SK-N-SH (cell line): Measurements from ENCODE around the gene IFT122.

Experiments
- CHD2 ChIP-seq: fragments of 150-350 bp; IDR thresholded peaks from 2 replicates; pipeline ENCODE4 v1.6.1; 2018; ENCODE audit warnings: low read length; ENCODE audit not compliant: partially characterized antibody
- EP300 ChIP-seq, 2 experiments: IDR thresholded peaks; 2 replicates each; pipeline versions ENCODE4 v1.4.0 to v1.6.1; 2012; ENCODE audit warnings: borderline replicate concordance in 1 of 2, low read depth in 1 of 2, low read length in 1 of 2
- GABPA ChIP-seq: IDR thresholded peaks from 2 replicates; pipeline ENCODE4 v1.4.0; 2012; ENCODE audit warnings: low read depth, mild to moderate bottlenecking
- JUND ChIP-seq: IDR thresholded peaks from 2 replicates; pipeline ENCODE4 v1.4.0; 2012
- MXI1 ChIP-seq: IDR thresholded peaks from 2 replicates; pipeline ENCODE4 v1.6.1; 2012; ENCODE audit warnings: mild to moderate bottlenecking, low read depth, low read length, improper control_type of control experiment
- RAD21 ChIP-seq: IDR thresholded peaks from 2 replicates; pipeline ENCODE4 v1.6.1; 2012; ENCODE audit warnings: mild to moderate bottlenecking, low read length
- YY1 ChIP-seq: IDR thresholded peaks from 2 replicates; pipeline ENCODE4 v1.4.0; 2012; ENCODE audit warnings: low read depth, mild to moderate bottlenecking
- TF ChIP-seq, protein P1 (sequence below): fragments of 200-600 bp; sonication (generic); IDR thresholded peaks from 2 replicates; pipeline ENCODE4 v1.6.1; 2017; ENCODE audit warnings: antibody characterized with exemption, mild to moderate bottlenecking, moderate library complexity
- TF ChIP-seq, protein P2 (sequence below): IDR thresholded peaks from 2 replicates; pipeline ENCODE4 v1.4.0; 2012; ENCODE audit warnings: low read depth

DNA sequence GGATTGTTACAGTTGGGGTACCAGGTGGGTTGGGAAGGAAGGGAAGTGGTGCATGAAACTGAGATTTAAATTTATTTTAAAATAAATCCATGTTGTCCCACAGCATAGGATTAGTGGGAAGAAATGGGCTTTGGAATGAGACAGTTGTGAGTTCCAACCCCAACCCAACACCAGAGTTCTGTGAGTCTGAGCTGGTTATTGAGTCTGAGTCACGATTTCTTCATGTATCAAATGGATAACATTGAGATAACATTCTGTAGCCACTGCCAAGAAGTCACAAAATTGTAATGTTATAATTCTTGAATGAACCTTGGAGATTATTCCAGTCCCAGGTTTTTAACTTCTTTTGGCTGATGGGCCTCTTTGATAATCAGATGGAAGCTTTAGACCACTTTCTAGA is 13.7 kb downstream of the IFT122 start:
- TF ChIP-seq YY1 = no peak
- TF ChIP-seq, protein P1, sequence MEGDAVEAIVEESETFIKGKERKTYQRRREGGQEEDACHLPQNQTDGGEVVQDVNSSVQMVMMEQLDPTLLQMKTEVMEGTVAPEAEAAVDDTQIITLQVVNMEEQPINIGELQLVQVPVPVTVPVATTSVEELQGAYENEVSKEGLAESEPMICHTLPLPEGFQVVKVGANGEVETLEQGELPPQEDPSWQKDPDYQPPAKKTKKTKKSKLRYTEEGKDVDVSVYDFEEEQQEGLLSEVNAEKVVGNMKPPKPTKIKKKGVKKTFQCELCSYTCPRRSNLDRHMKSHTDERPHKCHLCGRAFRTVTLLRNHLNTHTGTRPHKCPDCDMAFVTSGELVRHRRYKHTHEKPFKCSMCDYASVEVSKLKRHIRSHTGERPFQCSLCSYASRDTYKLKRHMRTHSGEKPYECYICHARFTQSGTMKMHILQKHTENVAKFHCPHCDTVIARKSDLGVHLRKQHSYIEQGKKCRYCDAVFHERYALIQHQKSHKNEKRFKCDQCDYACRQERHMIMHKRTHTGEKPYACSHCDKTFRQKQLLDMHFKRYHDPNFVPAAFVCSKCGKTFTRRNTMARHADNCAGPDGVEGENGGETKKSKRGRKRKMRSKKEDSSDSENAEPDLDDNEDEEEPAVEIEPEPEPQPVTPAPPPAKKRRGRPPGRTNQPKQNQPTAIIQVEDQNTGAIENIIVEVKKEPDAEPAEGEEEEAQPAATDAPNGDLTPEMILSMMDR = no peak
- no peak for TF ChIP-seq EP300 (IDR thresholded peaks at IDR 0.05; ENCODE audit: borderline replicate concordance in 1 of 2, low read depth in 1 of 2, low read length in 1 of 2)
- TF ChIP-seq RAD21 = no peak
- TF ChIP-seq, protein P2, sequence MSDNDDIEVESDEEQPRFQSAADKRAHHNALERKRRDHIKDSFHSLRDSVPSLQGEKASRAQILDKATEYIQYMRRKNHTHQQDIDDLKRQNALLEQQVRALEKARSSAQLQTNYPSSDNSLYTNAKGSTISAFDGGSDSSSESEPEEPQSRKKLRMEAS = no peak
- TF ChIP-seq CHD2 = no peak
- no peak for TF ChIP-seq JUND
- no peak for TF ChIP-seq MXI1
- TF ChIP-seq GABPA = no peak
